H1 (cell line): Measurements from ENCODE around the gene SOX8. TPM values are rescaled to one million over a fixed set of nuclear protein-coding genes. Genes with fewer than 3 reads are reported as not detected.

Experiments
- CTCF ChIA-PET: fragments of 300-600 bp; sonication (Branson Sonifier 250); formaldehyde crosslinking; loops from one replicate; lab custom pipeline; 2021; ENCODE audit not compliant: partially characterized antibody; lab: Charles Lee
- POLR2A ChIA-PET: fragments of 300-600 bp; sonication (Branson Sonifier 250); formaldehyde crosslinking; loops from one replicate; lab custom pipeline; 2021; ENCODE audit warnings: inconsistent platforms; ENCODE audit not compliant: partially characterized antibody; lab: Charles Lee
- DNase-seq, 2 experiments: peaks; one replicate each; pipeline versions ENCODE4 v3.0.0 to v3.0.0-alpha.2; 2010 to 2022; ENCODE audit warnings: low spot score in 2 of 2, low read depth in 1 of 2, mixed read lengths in 1 of 2
- FAIRE-seq: peaks from 2 replicates; lab custom pipeline; 2011; peaks lifted over from hg19 to GRCh38; lab: Jason Lieb, UNC
- H2AFZ ChIP-seq: 2 replicates; pipeline ENCODE4 v1.8.1; 2012; ENCODE audit warnings: low read length, inconsistent platforms
- H2AK5ac ChIP-seq: 2 replicates; pipeline ENCODE4 v1.6.1; 2013; ENCODE audit warnings: low read depth, low read length
- H2BK120ac ChIP-seq: replicated peaks from 2 replicates; pipeline ENCODE3; 2013; ENCODE audit warnings: low read depth, low read length, inconsistent platforms
- H2BK12ac ChIP-seq: 2 replicates; pipeline ENCODE4 v1.6.1; 2013; ENCODE audit warnings: low read depth, low read length
- H2BK15ac ChIP-seq: 2 replicates; pipeline ENCODE4 v1.6.1; 2013; ENCODE audit warnings: low read length
- H2BK20ac ChIP-seq: 2 replicates; pipeline ENCODE4 v1.6.1; 2013; ENCODE audit warnings: low read length
- H2BK5ac ChIP-seq: 2 replicates; pipeline ENCODE4 v1.6.1; 2013; ENCODE audit warnings: low read depth, low read length
- H3K14ac ChIP-seq: 2 replicates; pipeline ENCODE4 v1.6.1; 2013; ENCODE audit warnings: inconsistent platforms; ENCODE audit not compliant: insufficient read length
- H3K18ac ChIP-seq: 2 replicates; pipeline ENCODE4 v1.6.1; 2013; ENCODE audit warnings: low read length; ENCODE audit errors: extremely low read depth
- H3K23ac ChIP-seq: 2 replicates; pipeline ENCODE4 v1.6.1; 2013; ENCODE audit warnings: inconsistent platforms; ENCODE audit not compliant: insufficient read length
- H3K23me2 ChIP-seq: 2 replicates; pipeline ENCODE4 v1.6.1; 2013; ENCODE audit warnings: low read depth, low read length
- H3K27ac ChIP-seq: 2 replicates; pipeline ENCODE4 v1.6.1; 2011; ENCODE audit warnings: low read depth, low read length, inconsistent platforms
- H3K27me3 ChIP-seq, 4 experiments: replicated peaks in 1 of 4; 1 replicate in 1 of 4; 2 replicates in 3 of 4; pipeline versions ENCODE4 v1.6.1 to v1.8.1; 2011 to 2013; ENCODE audit warnings: low read length in 3 of 4, mild to moderate bottlenecking in 3 of 4, inconsistent platforms in 2 of 4, mixed read lengths in 2 of 4, moderate library complexity in 1 of 4; ENCODE audit not compliant: control insufficient read depth in 3 of 4, insufficient read depth in 3 of 4; ENCODE audit errors: extremely low read depth in 1 of 4
- H3K36me3 ChIP-seq, 4 experiments: 2 replicates each; pipeline versions ENCODE4 v1.6.1 to v1.8.1; 2011 to 2013; ENCODE audit warnings: mild to moderate bottlenecking in 4 of 4, low read length in 3 of 4, moderate library complexity in 2 of 4, control low read depth in 1 of 4, inconsistent platforms in 1 of 4; ENCODE audit not compliant: insufficient read depth in 4 of 4, control insufficient read depth in 2 of 4
- H3K4ac ChIP-seq: replicated peaks from 2 replicates; pipeline ENCODE3; 2013; ENCODE audit warnings: low read length, low read depth, mixed read lengths, inconsistent platforms; ENCODE audit not compliant: insufficient read length
- H3K4me1 ChIP-seq, 4 experiments: replicated peaks in 1 of 4; 1 replicate in 1 of 4; 2 replicates in 3 of 4; pipeline versions ENCODE4 v1.6.1 to v1.8.1; 2011 to 2013; ENCODE audit warnings: low read length in 3 of 4, inconsistent platforms in 2 of 4, mixed read lengths in 1 of 4; ENCODE audit not compliant: insufficient read depth in 4 of 4, control insufficient read depth in 3 of 4
- H3K4me2 ChIP-seq, 2 experiments: 2 replicates each; pipeline versions ENCODE4 v1.6.1 to v1.8.1; 2011 to 2013; ENCODE audit warnings: low read depth in 2 of 2, low read length in 2 of 2, control low read depth in 1 of 2, inconsistent platforms in 1 of 2, mild to moderate bottlenecking in 1 of 2; ENCODE audit not compliant: insufficient read depth in 1 of 2
- H3K4me3 ChIP-seq, 4 experiments: fragments of 200-600, 300-600 bp in 1 of 4; sonication (generic), shearing (Covaris generic), sonication (Bioruptor Twin) in 1 of 4; 2 replicates each; pipeline versions ENCODE4 v1.5.1 to v1.8.1; 2011 to 2016; ENCODE audit warnings: low read length in 4 of 4, low read depth in 3 of 4, control low read depth in 2 of 4, inconsistent platforms in 2 of 4, mild to moderate bottlenecking in 2 of 4, mixed read lengths in 1 of 4, moderate library complexity in 1 of 4; ENCODE audit not compliant: insufficient read depth in 2 of 4; ENCODE audit errors: extremely low read depth in 1 of 4
- H3K56ac ChIP-seq: replicated peaks from 2 replicates; pipeline ENCODE3; 2013; ENCODE audit warnings: low read depth, mild to moderate bottlenecking, mixed read lengths, low read length, inconsistent platforms; ENCODE audit not compliant: insufficient read length
- H3K79me1 ChIP-seq: 2 replicates; pipeline ENCODE4 v1.6.1; 2013; ENCODE audit warnings: low read depth, low read length, control low read depth
- H3K79me2 ChIP-seq, 2 experiments: 2 replicates each; pipeline versions ENCODE4 v1.6.1 to v1.8.1; 2012 to 2013; ENCODE audit warnings: low read length in 2 of 2, mild to moderate bottlenecking in 2 of 2, inconsistent platforms in 1 of 2; ENCODE audit not compliant: insufficient read depth in 2 of 2, control insufficient read depth in 1 of 2
- H3K9ac ChIP-seq, 4 experiments: replicated peaks in 1 of 4; 1 replicate in 1 of 4; 2 replicates in 3 of 4; pipeline versions ENCODE4 v1.6.1 to v1.8.1; 2011 to 2013; ENCODE audit warnings: low read depth in 3 of 4, low read length in 3 of 4, control low read depth in 2 of 4, mild to moderate bottlenecking in 2 of 4, moderate library complexity in 2 of 4, inconsistent platforms in 1 of 4; ENCODE audit errors: extremely low read depth in 1 of 4
- H3K9me3 ChIP-seq, 2 experiments: 2 replicates each; pipeline versions ENCODE4 v1.6.1 to v1.8.1; 2012 to 2013; ENCODE audit warnings: mild to moderate bottlenecking in 2 of 2, moderate library complexity in 2 of 2, control low read depth in 1 of 2, inconsistent platforms in 1 of 2, low read depth in 1 of 2, low read length in 1 of 2, mixed read lengths in 1 of 2; ENCODE audit not compliant: insufficient read depth in 2 of 2
- H4K20me1 ChIP-seq, 2 experiments: replicated peaks in 1 of 2; 2 replicates each; pipeline versions ENCODE3 to v1.8.1; 2011 to 2013; ENCODE audit warnings: inconsistent platforms in 2 of 2, low read length in 2 of 2, mild to moderate bottlenecking in 1 of 2; ENCODE audit not compliant: insufficient read depth in 2 of 2, control insufficient read depth in 1 of 2
- H4K5ac ChIP-seq: 2 replicates; pipeline ENCODE4 v1.6.1; 2013; ENCODE audit warnings: low read length, low read depth, mixed read lengths, inconsistent platforms; ENCODE audit not compliant: insufficient read length
- H4K8ac ChIP-seq: 2 replicates; pipeline ENCODE4 v1.8.0; 2013; ENCODE audit warnings: mild to moderate bottlenecking, moderate library complexity, low read length, inconsistent platforms; ENCODE audit not compliant: insufficient read depth; ENCODE audit errors: extremely low read depth
- H4K91ac ChIP-seq: replicated peaks from 2 replicates; pipeline ENCODE3; 2013; ENCODE audit warnings: low read length, mixed read lengths, inconsistent platforms; ENCODE audit not compliant: insufficient read length
- EP300 ChIP-seq, 2 experiments: IDR thresholded peaks; 1 replicate in 1 of 2; 2 replicates in 1 of 2; pipeline ENCODE4 v1.6.1; 2011 to 2012; ENCODE audit warnings: low read depth in 2 of 2, low read length in 2 of 2, mild to moderate bottlenecking in 2 of 2, borderline replicate concordance in 1 of 2, inconsistent platforms in 1 of 2, moderate library complexity in 1 of 2
- NANOG ChIP-seq: IDR thresholded peaks from 2 replicates; pipeline ENCODE4 v1.6.1; 2011; ENCODE audit warnings: low read length, low read depth, mild to moderate bottlenecking, inconsistent platforms; ENCODE audit not compliant: insufficient read depth, poor library complexity, severe bottlenecking
- SUZ12 ChIP-seq: fragments of 200-600 bp; sonication (generic); IDR thresholded peaks from 2 replicates; pipeline ENCODE4 v1.6.1; 2012; ENCODE audit warnings: mild to moderate bottlenecking, inconsistent platforms, low read length, moderate library complexity, mixed read lengths
- WGBS, 2 experiments: shearing (Covaris generic) in 1 of 2; methylation state at CpG; one replicate each; pipeline versions ENCODE4 v1.1.6 to v1.1.7; 2013 to 2015; ENCODE audit warnings: low lambda C conversion rate in 2 of 2, mixed read lengths in 2 of 2, inconsistent platforms in 1 of 2, low coverage in 1 of 2, missing lambda C conversion rate in 1 of 2; ENCODE audit not compliant: insufficient replicate concordance in 2 of 2, insufficient coverage in 1 of 2, insufficient read length in 1 of 2; ENCODE audit errors: extremely low coverage in 1 of 2, missing lambda C conversion rate in 1 of 2; 5-methylcytosine and 5-hydroxymethylcytosine counted together
- polyA plus RNA-seq, 7 experiments: library from polyadenylated mRNA; depleted of rRNA in 3 of 7; stranded (reverse) in 5 of 7; unstranded in 2 of 7; fragments of >200 nt in 5 of 7; fragments of 200-250 nt in 2 of 7; gene quantifications; 1 replicate in 5 of 7; 2 replicates in 1 of 7; 4 replicates in 1 of 7; pipeline versions ENCODE4 v1.2.1 to v1.2.3, GENCODE V29; 2011 to 2013; ENCODE audit warnings: missing spikeins in 2 of 7, mixed read lengths in 2 of 7
- total RNA-seq: library from RNA; stranded (reverse); fragmentation: NEBNext Ultra II Directional; extraction: Animal tissue kit (Norgen Biotek cat#: 25700); gene quantifications from 2 replicates; pipeline ENCODE4 v1.2.1, GENCODE V29; 2021
- TF ChIP-seq, protein P1 (sequence below): IDR thresholded peaks from 2 replicates; pipeline ENCODE4 v1.6.1; 2011; ENCODE audit warnings: low read depth, mild to moderate bottlenecking, low read length; ENCODE audit not compliant: insufficient read depth

The SOX8 gene
- total and polyA plus RNA-seq, 2 of the 8 experiments (the other 6 are each of a cell fraction or from before 2014, with no cell fraction given): 2.2 to 5.7 TPM

GRCh38 chr16:1010251-1010650 lies 28.7 kb downstream of the SOX8 start:
- H4K91ac ChIP-seq: no peak overlapping the region
- H3K4me1 ChIP-seq: 0 out of 7 replicates have a peak, but pooled peaks cover 0 to 2% (median 0%) of the 10 kb centered on the region in 4 experiments
- no peaks in the 10 kb centered on the region for H3K79me2 ChIP-seq
- no peaks in the 10 kb centered on the region for H3K79me1 ChIP-seq
- H2BK5ac ChIP-seq: no peak overlapping the region
- H3K23ac ChIP-seq: no peak overlapping the region
- no peaks in the 10 kb centered on the region for H3K9me3 ChIP-seq
- H3K4me3 ChIP-seq: no peak overlapping the region
- no peak overlapping the region for H2BK12ac ChIP-seq
- WGBS, 2 experiments: 94% methylated on average over 15 of the region's 20 CpGs; no CpG with 5 or more reads in 1 of the 2 experiments
- no peak overlapping the region for H3K56ac ChIP-seq
- H3K4me2 ChIP-seq: no peak overlapping the region
- no peak overlapping the region for H3K4ac ChIP-seq
- H3K23me2 ChIP-seq: no peaks in the 10 kb centered on the region
- peak overlapping the region; percentile 79 for H4K8ac ChIP-seq
- no peak overlapping the region for H3K14ac ChIP-seq
- no peak overlapping the region for H3K9ac ChIP-seq
- ChIA-PET CTCF (no interaction called here), POLR2A (no interaction called here)
- no peaks in the 10 kb centered on the region for H3K27me3 ChIP-seq
- no peak for DNase-seq
- H3K36me3 ChIP-seq: no peaks in the 10 kb centered on the region
- H3K18ac ChIP-seq: no peak overlapping the region
- H2BK120ac ChIP-seq: no peak overlapping the region
- H4K5ac ChIP-seq: no peak overlapping the region
- TF ChIP-seq SUZ12 (no peak), NANOG (no peak), EP300 (IDR thresholded peaks at IDR 0.05; ENCODE audit: borderline replicate concordance in 1 of 2, low read depth in 2 of 2, low read length in 2 of 2) (no peak)
- TF ChIP-seq, protein P1, sequence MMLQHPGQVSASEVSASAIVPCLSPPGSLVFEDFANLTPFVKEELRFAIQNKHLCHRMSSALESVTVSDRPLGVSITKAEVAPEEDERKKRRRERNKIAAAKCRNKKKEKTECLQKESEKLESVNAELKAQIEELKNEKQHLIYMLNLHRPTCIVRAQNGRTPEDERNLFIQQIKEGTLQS: no peak
- no peak for FAIRE-seq
- H2BK20ac ChIP-seq: no peak overlapping the region
- H3K27ac ChIP-seq: no peak overlapping the region
- no peak overlapping the region for H2AFZ ChIP-seq
- H4K20me1 ChIP-seq: no peaks in the 10 kb centered on the region
- no peak overlapping the region for H2BK15ac ChIP-seq
- no peak overlapping the region for H2AK5ac ChIP-seq
